ENCODE measurements around the gene NGEF. TPM values are rescaled to one million over a fixed set of nuclear protein-coding genes. Genes with fewer than 3 reads are reported as not detected.

NGEF gene
- polyA plus RNA-seq, 1 experiment, result 0.10 TPM

- ChIA-PET POLR2A (no interaction called here), CTCF (no interaction called here)
- no peak for DNase-seq (ENCODE audit: low read depth, low spot score)
- Histone ChIP-seq H3K27me3 (ENCODE audit: control insufficient read depth, insufficient read depth, low read length) (peaks cover 8% of the 10 kb centered on the region), H3K9me3 (ENCODE audit: control insufficient read depth, insufficient read depth, low read length) (peaks cover 20% of the 10 kb centered on the region; the same call in 1 of the 2 replicates), H3K27ac (ENCODE audit: low read depth, low read length) (no peak overlapping the region), H3K4me3 (ENCODE audit: low read depth, low read length) (no peak overlapping the region)
- no peak for TF ChIP-seq CTCF (IDR thresholded peaks at IDR 0.05; ENCODE audit: low read depth, low read length)
Measured at GRCh38 chr2:233035426-233036161, 22.5 kb upstream of the NGEF start.

- ChIA-PET POLR2A (no interaction called here), CTCF (no interaction called here)
Measured at GRCh38 chr2:233034091-233034882, 21.2 kb upstream of the NGEF start.

GRCh38 chr2:233033672-233034071, 20.6 kb upstream of the NGEF start:
- Histone ChIP-seq H3K9me3 (ENCODE audit: control insufficient read depth, insufficient read depth, low read length) (peaks cover 20% of the 10 kb centered on the region; the same call in 1 of the 2 replicates), H3K4me3 (ENCODE audit: low read depth, low read length) (no peak overlapping the region), H3K27ac (ENCODE audit: low read depth, low read length) (no peak overlapping the region), H3K27me3 (ENCODE audit: control insufficient read depth, insufficient read depth, low read length) (no peaks in the 10 kb centered on the region)
- ChIA-PET CTCF (interaction anchor here (0.7 kb wide), 1 partner anchor 20 kb away, joined by 3 read pairs; no protein-coding TSS in a partner anchor), POLR2A (no interaction called here)
- no peak for TF ChIP-seq CTCF (IDR thresholded peaks at IDR 0.05; ENCODE audit: low read depth, low read length)
- DNase-seq (ENCODE audit: low read depth, low spot score), result no peak

More at GRCh38 chr2:233034091-233034882, 21.2 kb upstream of the NGEF start:
- H3K9me3 ChIP-seq (ENCODE audit: control insufficient read depth, insufficient read depth, low read length), result peaks cover 20% of the 10 kb centered on the region; the same call in 1 of the 2 replicates
- no peaks in the 10 kb centered on the region for H3K27me3 ChIP-seq (ENCODE audit: control insufficient read depth, insufficient read depth, low read length)
- no peak for DNase-seq (ENCODE audit: low read depth, low spot score)
- TF ChIP-seq CTCF (IDR thresholded peaks at IDR 0.05; ENCODE audit: low read depth, low read length), result no peak
- H3K27ac ChIP-seq (ENCODE audit: low read depth, low read length), result no peak overlapping the region
- H3K4me3 ChIP-seq (ENCODE audit: low read depth, low read length), result no peak overlapping the region

- Histone ChIP-seq H3K27me3 (ENCODE audit: control insufficient read depth, insufficient read depth, low read length) (no peaks in the 10 kb centered on the region), H3K4me3 (ENCODE audit: low read depth, low read length) (no peak within 1 kb of the TSS), H3K9me3 (ENCODE audit: control insufficient read depth, insufficient read depth, low read length) (peaks cover 20% of the 10 kb centered on the region; the same call in 1 of the 2 replicates), H3K27ac (ENCODE audit: low read depth, low read length) (no peak within 1 kb of the TSS)
- CTCF ChIA-PET, result interaction anchor here (0.7 kb wide), 1 partner anchor 21 kb away, joined by 3 read pairs; no protein-coding TSS in a partner anchor
- TF ChIP-seq CTCF (IDR thresholded peaks at IDR 0.05; ENCODE audit: low read depth, low read length), result no peak
- POLR2A ChIA-PET, result no interaction called here
- no peak for DNase-seq (ENCODE audit: low read depth, low spot score)
Measured at GRCh38 chr2:233032551-233033320, 19.7 kb upstream of the NGEF start, which contains the start of gene NEU2. Gene NEU2, plus strand, starts transcription at chr2:233032672. Its CDS starts 0 bp downstream, at chr2:233032672.

All from AG04450 (cell line).